Activated B cell treated with CpG ODN at 0.5 μM for 24 hours (primary cell): Measurements from ENCODE around the gene EZH1. TPM values are rescaled to one million over a fixed set of nuclear protein-coding genes. Genes with fewer than 3 reads are reported as not detected.
"Not testable (repeated sequence)": the region's sequence is repeated elsewhere in the genome, so short reads cannot be mapped to it uniquely, and the experiment has no call there.

Source experiments
- ATAC-seq: fragments of 200-7000 bp; cut with Tn5 transposase; one replicate; pipeline ENCODE4 v1.10.0; 2021; ENCODE audit warnings: low read depth, mild to moderate bottlenecking, moderate library complexity
- CTCF ChIA-PET: fragments of 350-600 bp; sonication (Branson Sonifier 250); formaldehyde crosslinking; loops from one replicate; lab custom pipeline; 2021; ENCODE audit warnings: antibody characterized with exemption; lab: Charles Lee
- POLR2A ChIA-PET: fragments of 350-600 bp; sonication (Branson Sonifier 250); formaldehyde crosslinking; loops from one replicate; lab custom pipeline; 2021; ENCODE audit warnings: antibody characterized with exemption; lab: Charles Lee
- DNase-seq: peaks from one replicate; pipeline ENCODE4 v3.0.0; 2022
- H3K27ac Mint-ChIP-seq: one replicate; pipeline ENCODE4 v1.8.0; 2020; ENCODE audit warnings: mixed read lengths
- H3K27me3 Mint-ChIP-seq: one replicate; pipeline ENCODE4 v1.8.0; 2021; ENCODE audit warnings: mixed read lengths
- H3K36me3 Mint-ChIP-seq: one replicate; pipeline ENCODE4 v1.8.0; 2021; ENCODE audit warnings: low read depth, mixed read lengths
- H3K4me1 Mint-ChIP-seq: one replicate; pipeline ENCODE4 v1.8.0; 2021; ENCODE audit warnings: mixed read lengths
- H3K4me3 Mint-ChIP-seq: one replicate; pipeline ENCODE4 v1.8.0; 2020; ENCODE audit warnings: mild to moderate bottlenecking, mixed read lengths
- H3K9me3 Mint-ChIP-seq: one replicate; pipeline ENCODE4 v1.8.0; 2020; ENCODE audit warnings: mixed read lengths
- CTCF ChIP-seq: fragments of 200-600 bp; IDR thresholded peaks from one replicate; pipeline ENCODE4 v1.8.0; 2022; ENCODE audit warnings: antibody characterized with exemption, mild to moderate bottlenecking
- intact Hi-C: fragments of 100-400 bp; cut with micrococcal nuclease; formaldehyde crosslinking; loops from one replicate; pipeline ENCODE4 v1.15.1; 2024
- total RNA-seq: library from RNA; stranded (reverse); gene quantifications from 2 replicates; pipeline ENCODE4 v1.2.3, GENCODE V29; 2022

Gene EZH1
- total RNA-seq, 1 donor from 2014 or later: 81.6 TPM

DNA sequence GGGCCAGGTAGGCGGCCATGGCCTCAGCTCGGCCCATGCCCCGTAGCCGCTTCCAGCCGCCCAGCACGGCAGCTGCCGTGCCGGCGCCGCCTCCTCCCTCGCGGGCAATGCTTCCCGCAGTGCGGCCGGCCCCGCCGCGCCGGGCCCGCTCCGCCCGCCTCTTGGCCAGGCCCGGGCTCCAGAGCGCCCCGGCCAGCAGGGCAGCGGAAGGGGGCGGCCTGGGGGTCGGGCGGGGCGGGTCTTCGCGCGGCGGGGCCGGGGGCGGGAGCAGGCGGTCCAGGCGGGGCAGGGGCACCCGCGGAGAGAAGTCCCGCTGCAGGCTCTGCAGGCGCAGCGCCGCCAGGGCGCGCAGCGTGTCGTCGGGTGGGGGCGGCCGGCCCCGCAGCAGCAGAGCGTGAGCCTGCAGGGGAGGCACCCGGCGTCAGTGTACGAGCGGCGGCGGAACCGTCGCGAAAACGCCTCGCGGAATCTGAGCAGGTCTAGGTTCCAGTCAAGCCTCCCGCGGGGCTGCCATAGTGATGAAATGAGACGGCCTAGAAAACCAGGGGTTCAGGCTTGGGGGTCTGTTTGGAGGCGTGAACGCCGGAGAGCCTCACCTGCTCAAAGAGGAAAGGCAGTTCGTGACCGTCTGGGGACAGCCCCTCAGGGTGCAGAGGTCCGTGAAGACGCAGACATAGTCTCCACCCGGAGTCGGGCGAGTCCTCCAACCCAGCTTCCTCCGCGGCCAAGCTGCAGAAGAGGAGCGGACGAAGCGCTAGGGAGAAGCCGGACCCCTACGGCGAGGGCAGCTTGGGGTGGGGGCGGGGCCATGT, 74.7 kb downstream of the EZH1 start:
- no peak for TF ChIP-seq CTCF
- ChIA-PET CTCF (interaction anchor here (0.6 to 1.4 kb wide), 4 partner anchors 9 to 93 kb away, joined by 3 to 5 read pairs (median 4); no protein-coding TSS in a partner anchor), POLR2A (interaction anchor here (0.5 to 2.6 kb wide), 5 partner anchors 8 to 115 kb away, joined by 3 to 9 read pairs (median 5); no protein-coding TSS in a partner anchor)
- peak overlapping the region; percentile 65 for H3K27ac Mint-ChIP-seq
- peaks cover 10% of the 10 kb centered on the region for H3K36me3 Mint-ChIP-seq
- DNase-seq (peak; percentile 63), ATAC-seq (peak; percentile 82)
- H3K27me3 Mint-ChIP-seq: peaks cover 10% of the 10 kb centered on the region
- intact Hi-C loops: loop anchor here (1.0 kb wide), 1 partner anchor 9 kb away; no protein-coding TSS in a partner anchor
- peaks cover 30% of the 10 kb centered on the region for H3K4me1 Mint-ChIP-seq
- H3K4me3 Mint-ChIP-seq: peak overlapping the region; percentile 81
- no peaks in the 10 kb centered on the region for H3K9me3 Mint-ChIP-seq

GRCh38 chr17:42669705-42669976, 75.2 kb downstream of the EZH1 start:
- CTCF ChIA-PET: interaction anchor here (1.0 to 1.3 kb wide), 2 partner anchors 10 to 94 kb away, joined by 3 to 5 read pairs; no protein-coding TSS in a partner anchor
- DNase-seq: no peak
- Mint-ChIP-seq H3K36me3 (peaks cover 10% of the 10 kb centered on the region), H3K4me1 (peaks cover 26% of the 10 kb centered on the region), H3K4me3 (peak overlapping the region; percentile 50), H3K27ac (no peak overlapping the region), H3K27me3 (peaks cover 7% of the 10 kb centered on the region), H3K9me3 (no peaks in the 10 kb centered on the region)
- no peak for ATAC-seq
- intact Hi-C loops: no loop called here
- POLR2A ChIA-PET: interaction anchor here (0.5 to 2.2 kb wide), 4 partner anchors 8 to 46 kb away, joined by 3 to 7 read pairs (median 4); partner anchors contain the start of gene CNTNAP1
- TF ChIP-seq CTCF: no peak

DNA sequence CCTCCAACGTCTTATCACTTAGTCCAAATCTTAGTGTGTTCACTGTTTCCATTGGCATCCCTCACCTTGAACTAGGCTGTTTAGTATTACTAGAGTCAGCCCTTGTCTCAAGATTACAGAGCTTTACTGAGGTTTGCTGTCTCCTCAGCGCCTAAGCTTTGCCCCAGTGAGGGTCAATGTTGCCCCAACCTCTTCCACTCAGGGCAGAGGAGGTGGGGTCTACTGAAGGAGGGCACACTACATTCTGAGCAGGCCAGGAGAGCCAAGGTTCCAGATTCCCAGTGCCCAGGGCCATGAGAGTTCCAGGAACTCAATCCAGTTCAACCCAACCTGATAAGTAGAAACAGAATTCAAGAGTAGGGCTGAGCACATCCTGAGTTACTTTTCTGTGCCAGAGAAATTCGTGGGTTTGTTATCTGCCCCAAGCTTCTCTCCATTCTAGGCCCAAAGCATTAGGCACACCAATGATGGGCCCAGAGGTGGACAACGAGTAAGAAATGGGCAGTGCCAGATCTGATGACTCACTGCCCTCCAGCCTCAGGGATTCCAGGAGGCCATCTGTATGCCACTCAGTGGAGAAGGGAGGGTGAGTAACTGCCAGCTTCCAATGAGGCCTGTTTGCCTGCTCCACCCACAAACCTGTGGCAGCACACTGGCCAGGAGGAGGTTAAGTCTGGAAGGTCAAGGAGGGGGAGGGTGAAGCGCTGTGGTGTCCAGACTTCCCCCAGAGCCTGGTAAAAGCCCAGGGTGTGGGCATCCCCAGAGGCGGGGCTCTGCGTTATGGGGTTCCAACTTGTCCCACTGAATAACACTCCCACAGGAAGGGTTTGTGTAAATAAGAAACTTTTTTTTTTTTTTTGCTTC, 77.5 kb downstream of the EZH1 start:
- Mint-ChIP-seq H3K36me3 (peaks cover 10% of the 10 kb centered on the region), H3K4me1 (peaks cover 16% of the 10 kb centered on the region), H3K27me3 (peaks cover 3% of the 10 kb centered on the region), H3K27ac (no peak overlapping the region), H3K9me3 (no peaks in the 10 kb centered on the region), H3K4me3 (no peak overlapping the region)
- POLR2A ChIA-PET: interaction anchor here (0.9 to 1.1 kb wide), 2 partner anchors 37 to 58 kb away, joined by 3 to 5 read pairs; partner anchors contain the start of gene TUBG1
- intact Hi-C loops: no loop called here
- CTCF ChIA-PET: no interaction called here
- no peak for DNase-seq
- TF ChIP-seq CTCF: no peak
- ATAC-seq: no peak

GRCh38 chr17:42666126-42666525, 78.7 kb downstream of the EZH1 start:
- H3K4me3 Mint-ChIP-seq, H3K4me1 Mint-ChIP-seq, intact Hi-C loops, ATAC-seq, H3K27me3 Mint-ChIP-seq, H3K27ac Mint-ChIP-seq, DNase-seq, H3K9me3 Mint-ChIP-seq, CTCF ChIA-PET: not testable (repeated sequence)
- POLR2A ChIA-PET: interaction anchor here (1.1 kb wide), 1 partner anchor 57 kb away, joined by 3 read pairs; the partner anchor contains the start of gene TUBG1
- peaks cover 10% of the 10 kb centered on the region for H3K36me3 Mint-ChIP-seq

DNA sequence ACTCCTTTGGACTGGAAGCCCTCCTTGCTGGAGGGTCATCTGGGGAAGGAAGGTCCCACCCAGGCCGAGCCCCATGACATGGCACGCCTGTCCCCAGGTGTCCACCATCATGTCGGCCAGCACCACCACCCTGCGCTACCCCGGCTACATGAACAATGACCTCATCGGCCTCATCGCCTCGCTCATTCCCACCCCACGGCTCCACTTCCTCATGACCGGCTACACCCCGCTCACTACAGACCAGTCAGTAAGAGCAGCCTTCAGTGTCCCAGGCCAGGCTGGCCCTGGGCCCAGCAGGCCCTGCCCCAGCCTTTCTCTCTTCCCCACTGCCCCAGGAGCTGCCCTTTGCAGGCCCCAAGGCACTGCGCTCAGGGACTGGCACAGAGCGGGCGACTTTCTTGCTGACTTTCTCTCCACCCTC, 79.2 kb downstream of the EZH1 start:
- ATAC-seq (no peak), DNase-seq (no peak)
- Mint-ChIP-seq H3K9me3 (no peaks in the 10 kb centered on the region), H3K27ac (no peak overlapping the region), H3K36me3 (peaks cover 10% of the 10 kb centered on the region), H3K27me3 (no peaks in the 10 kb centered on the region), H3K4me3 (no peak overlapping the region), H3K4me1 (peaks cover 4% of the 10 kb centered on the region)
- intact Hi-C loops: no loop called here
- TF ChIP-seq CTCF: no peak
- CTCF ChIA-PET: no interaction called here
- POLR2A ChIA-PET: no interaction called here
